A204.1 (cell line): ENCODE data around the gene KDM3A.

ENCODE experiments used
- FAIRE-seq: peaks from 2 replicates; lab custom pipeline; 2012; peaks lifted over from hg19 to GRCh38; lab: Jason Lieb, UNC

Gene KDM3A

DNA sequence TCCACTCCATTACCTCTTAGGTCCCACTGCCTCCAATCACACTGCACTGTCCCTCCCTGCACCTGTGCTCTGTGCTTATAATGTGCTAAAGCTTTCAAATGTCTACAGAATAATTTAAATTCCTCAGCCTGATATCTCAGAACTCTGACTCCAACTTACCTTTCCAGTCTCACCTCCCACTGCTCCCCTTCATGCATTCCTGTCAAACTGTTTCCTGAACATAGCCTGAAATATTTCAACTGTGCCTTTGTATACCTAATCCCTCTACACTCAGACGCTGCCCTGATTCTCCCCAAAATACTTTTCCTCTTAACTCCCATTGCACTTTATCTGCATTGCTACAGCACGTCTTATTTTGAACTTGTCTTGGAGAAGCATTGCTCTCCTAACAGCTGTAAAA is 81.5 kb downstream of the KDM3A start:
- FAIRE-seq = no peak

DNA sequence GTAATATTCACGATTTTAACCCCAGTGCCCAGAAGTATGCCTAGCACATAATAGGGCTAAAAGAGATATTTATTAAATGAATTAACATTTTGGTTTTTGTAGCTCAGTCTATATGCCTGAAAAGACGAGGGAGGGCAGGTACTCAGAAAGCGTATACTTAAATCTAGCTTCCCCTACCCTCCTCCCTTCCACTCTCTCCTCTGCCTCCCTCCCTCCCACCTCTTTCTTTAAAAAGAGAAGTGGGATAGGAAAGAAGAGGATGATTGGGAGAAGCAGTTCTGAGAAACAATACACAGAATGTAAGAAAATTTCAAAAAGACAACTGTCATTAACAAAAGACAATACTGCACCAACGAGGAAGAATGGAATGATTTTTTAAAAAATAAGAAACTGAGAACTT is 82.3 kb downstream of the KDM3A start:
- FAIRE-seq = no peak

GRCh38 chr2:86525421-86526340 is 84.5 kb downstream of the KDM3A start:
- FAIRE-seq = no peak

- FAIRE-seq = no peak
Observed at GRCh38 chr2:86533589-86533988, 92.4 kb downstream of the KDM3A start.

DNA sequence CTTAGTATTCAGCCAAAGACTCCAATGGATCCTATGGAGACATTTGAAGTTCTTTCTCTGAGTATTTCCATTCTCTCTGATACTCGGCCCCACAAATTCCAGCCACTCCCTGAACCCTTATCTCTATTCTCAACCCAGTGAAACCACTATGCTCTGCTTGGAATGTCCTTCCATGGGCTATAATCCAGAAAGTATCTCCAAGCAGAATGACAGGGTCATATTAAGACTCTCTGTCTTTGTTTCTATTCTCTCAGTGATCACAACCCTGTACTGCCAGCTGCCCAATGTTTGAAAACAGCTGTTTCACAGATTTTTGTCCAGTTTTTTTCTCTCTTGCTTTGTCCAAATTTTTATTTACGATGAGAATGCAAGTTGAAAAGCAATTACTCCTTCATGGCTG is 100.2 kb downstream of the KDM3A start:
- no peak for FAIRE-seq
